Skeletal muscle tissue (tissue), 4 donors: Measurements from ENCODE around the gene NCOA5. TPM values are rescaled to one million over a fixed set of nuclear protein-coding genes. Genes with fewer than 3 reads are reported as not detected.
A peak's percentile ranks its signal among the peaks of the same experiment; 100 is the strongest.
"Not testable (repeated sequence)": the region's sequence is repeated elsewhere in the genome, so short reads cannot be mapped to it uniquely, and the experiment has no call there.

Experiments
- H3K27ac ChIP-seq: one replicate; pipeline ENCODE4 v1.7.0; 2013; ENCODE audit warnings: mild to moderate bottlenecking, low read depth, low read length, inconsistent platforms
- H3K27me3 ChIP-seq, 3 donors: one replicate each; pipeline ENCODE4 v1.7.0; 2013; ENCODE audit warnings: low read length in 3 of 3; ENCODE audit not compliant: control insufficient read depth in 3 of 3, insufficient read depth in 3 of 3
- H3K36me3 ChIP-seq, 3 donors: one replicate each; pipeline ENCODE4 v1.7.0; 2013; ENCODE audit warnings: low read length in 3 of 3; ENCODE audit not compliant: control insufficient read depth in 3 of 3, insufficient read depth in 3 of 3
- H3K4me1 ChIP-seq, 3 donors: one replicate each; pipeline ENCODE4 v1.7.0; 2013; ENCODE audit warnings: low read length in 3 of 3, mild to moderate bottlenecking in 3 of 3; ENCODE audit not compliant: control insufficient read depth in 3 of 3, insufficient read depth in 3 of 3
- H3K4me3 ChIP-seq, 3 donors: one replicate each; pipeline ENCODE4 v1.7.0; 2013; ENCODE audit warnings: low read length in 3 of 3
- H3K9ac ChIP-seq, 3 donors: one replicate each; pipeline ENCODE4 v1.7.0; 2013; ENCODE audit warnings: low read length in 3 of 3, mild to moderate bottlenecking in 3 of 3, moderate library complexity in 2 of 3, low read depth in 1 of 3
- H3K9me3 ChIP-seq, 3 donors: one replicate each; pipeline ENCODE4 v1.7.0; 2013; ENCODE audit warnings: low read length in 3 of 3; ENCODE audit not compliant: control insufficient read depth in 3 of 3
- total RNA-seq: library from RNA; depleted of rRNA; stranded (reverse); fragments of >200 nt; gene quantifications from one replicate; pipeline ENCODE4 v1.2.3, GENCODE V29; 2014
- donor health status: Osteomylitis.

Gene NCOA5
- total RNA-seq, 1 donor from 2014 or later, result 10.4 TPM

DNA sequence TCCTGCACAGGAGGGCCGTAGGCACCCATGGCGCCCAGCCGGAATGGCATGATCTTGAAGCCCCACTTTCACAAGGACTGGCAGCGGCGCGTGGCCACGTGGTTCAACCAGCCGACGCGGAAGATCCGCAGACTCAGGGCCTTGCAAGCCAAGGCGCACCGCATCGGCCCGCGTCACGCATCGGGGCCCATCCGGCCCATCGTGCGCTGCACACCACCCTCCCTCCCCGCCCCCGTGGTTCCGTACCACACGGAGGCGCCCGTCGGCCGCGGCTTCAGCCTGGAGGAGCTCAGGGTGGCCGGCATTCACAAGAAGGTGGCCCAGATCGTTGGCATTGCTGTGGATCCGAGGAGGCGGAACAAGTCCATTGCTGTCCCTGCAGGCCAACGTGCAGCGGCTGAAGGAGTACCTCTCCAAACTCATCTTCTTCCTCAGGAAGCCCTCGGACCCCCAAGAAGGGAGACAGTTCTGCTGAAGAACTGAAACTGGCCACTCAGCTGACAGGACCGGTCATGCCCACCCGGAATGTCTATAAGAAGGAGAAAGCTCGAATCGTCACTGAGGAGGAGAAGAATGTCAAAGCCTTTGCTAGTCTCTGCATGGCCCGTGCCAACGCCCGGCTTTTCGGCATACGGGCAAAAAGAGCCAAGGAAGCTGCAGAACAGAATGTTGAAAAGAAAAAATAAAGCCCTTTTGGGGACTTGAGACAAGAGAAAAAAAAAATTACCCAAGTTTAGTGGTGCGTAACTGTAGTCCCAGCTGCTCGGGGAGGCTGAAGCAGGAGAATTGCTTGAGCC, 9.9 kb upstream of the NCOA5 start:
- Histone ChIP-seq H3K9ac (no peak overlapping the region), H3K4me3 (peak overlapping the region in 2 of 3 donors; percentile 14 to 45), H3K27me3 (peaks cover 28 to 33% (median 29%) of the 10 kb centered on the region in 3 donors)

DNA sequence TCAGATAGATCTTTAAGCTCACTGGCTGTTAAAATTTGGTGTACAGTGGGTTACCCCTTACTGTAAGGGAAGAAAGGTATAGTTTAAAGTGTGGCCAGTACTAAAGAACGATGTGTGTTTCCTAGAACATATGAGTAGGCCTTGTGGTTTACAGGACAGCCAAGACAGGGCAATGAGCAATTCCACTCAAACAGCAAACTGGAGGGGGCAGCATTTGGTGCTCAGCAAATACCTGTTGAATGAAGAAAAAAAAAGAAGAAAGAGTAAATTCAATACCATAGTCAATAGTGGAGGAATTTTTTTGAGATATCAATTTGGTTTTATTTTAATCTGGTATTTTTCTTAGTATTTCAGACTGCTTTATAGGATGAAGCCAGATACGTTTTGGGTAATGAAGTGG, 3.8 kb upstream of the NCOA5 start:
- H3K4me1 ChIP-seq, result peaks cover 7 to 14% (median 7%) of the 10 kb centered on the region in 3 donors
- no peak overlapping the region for H3K4me3 ChIP-seq
- no peak overlapping the region for H3K9ac ChIP-seq
- no peaks in the 10 kb centered on the region for H3K9me3 ChIP-seq
- H3K27ac ChIP-seq, result no peak overlapping the region
- H3K27me3 ChIP-seq, result peaks cover 0 to 5% (median under 1%) of the 10 kb centered on the region in 3 donors
- no peaks in the 10 kb centered on the region for H3K36me3 ChIP-seq

More for the DNA sequence above, 9.9 kb upstream of the NCOA5 start:
- no peak overlapping the region for H3K27ac ChIP-seq
- H3K4me1 ChIP-seq, result peaks cover 0 to 5% (median 0%) of the 10 kb centered on the region in 3 donors
- H3K9me3 ChIP-seq, result peaks cover 0 to 3% (median 0%) of the 10 kb centered on the region in 3 donors
- no peaks in the 10 kb centered on the region for H3K36me3 ChIP-seq

GRCh38 chr20:46091622-46092535, 2.1 kb upstream of the NCOA5 start:
- H3K27ac ChIP-seq, H3K36me3 ChIP-seq, H3K4me3 ChIP-seq, H3K27me3 ChIP-seq, H3K9ac ChIP-seq, H3K9me3 ChIP-seq: not testable (repeated sequence)
- H3K4me1 ChIP-seq, result peaks cover 15 to 21% (median 17%) of the 10 kb centered on the region in 3 donors

GRCh38 chr20:46089167-46089416, 670 bp downstream of the NCOA5 start:
- H3K9ac ChIP-seq, result peak overlapping the region; percentile 94
- H3K27me3 ChIP-seq, result no peaks in the 10 kb centered on the region
- no peaks in the 10 kb centered on the region for H3K9me3 ChIP-seq
- H3K4me1 ChIP-seq, result peaks cover 28 to 39% (median 38%) of the 10 kb centered on the region in 3 donors
- peak overlapping the region; percentile 84 to 92 (median 86) for H3K4me3 ChIP-seq
- peak overlapping the region; percentile 96 for H3K27ac ChIP-seq
- H3K36me3 ChIP-seq, result no peaks in the 10 kb centered on the region

- Histone ChIP-seq H3K9ac (peak overlapping the region; percentile 94), H3K36me3 (no peaks in the 10 kb centered on the region), H3K4me3 (peak overlapping the region; percentile 84 to 92 (median 86)), H3K4me1 (peaks cover 28 to 41% (median 40%) of the 10 kb centered on the region in 3 donors), H3K27me3 (no peaks in the 10 kb centered on the region), H3K9me3 (no peaks in the 10 kb centered on the region), H3K27ac (peak overlapping the region; percentile 96)
Measured at GRCh38 chr20:46088409-46089166, 1.2 kb downstream of the NCOA5 start.

DNA sequence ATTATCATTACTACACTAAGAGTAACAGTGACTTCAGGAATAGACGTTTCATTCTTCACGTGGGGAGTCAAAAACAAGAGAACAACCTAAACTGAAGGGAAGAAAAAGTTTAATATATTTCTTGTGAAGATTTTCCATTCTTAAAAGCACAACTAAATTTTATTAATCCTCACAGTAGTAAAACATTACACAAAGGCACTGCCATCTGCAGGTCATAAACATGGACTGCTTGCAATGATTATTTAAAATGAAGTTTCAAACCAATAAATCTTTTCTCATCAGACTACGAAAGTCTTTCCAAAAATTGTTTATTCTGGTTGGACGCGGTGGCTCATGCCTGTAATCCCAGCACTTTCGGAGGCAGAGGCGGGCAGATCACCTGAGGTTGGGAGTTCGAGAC, 2.6 kb downstream of the NCOA5 start:
- Histone ChIP-seq H3K27ac (no peak overlapping the region), H3K36me3 (no peaks in the 10 kb centered on the region), H3K9ac (peak overlapping the region in 1 of 3 donors; percentile 16), H3K4me3 (no peak overlapping the region), H3K9me3 (no peaks in the 10 kb centered on the region), H3K27me3 (no peaks in the 10 kb centered on the region), H3K4me1 (peaks cover 28 to 51% (median 47%) of the 10 kb centered on the region in 3 donors)

GRCh38 chr20:46085179-46085851, 4.4 kb downstream of the NCOA5 start:
- Histone ChIP-seq H3K4me3 (no peak overlapping the region), H3K4me1 (peaks cover 26 to 54% (median 42%) of the 10 kb centered on the region in 3 donors), H3K27ac (no peak overlapping the region), H3K36me3 (no peaks in the 10 kb centered on the region), H3K27me3 (no peaks in the 10 kb centered on the region), H3K9me3 (no peaks in the 10 kb centered on the region), H3K9ac (no peak overlapping the region)

- H3K36me3 ChIP-seq, result no peaks in the 10 kb centered on the region
- H3K27ac ChIP-seq, result no peak overlapping the region
- H3K4me1 ChIP-seq, result peaks cover 24 to 51% (median 42%) of the 10 kb centered on the region in 3 donors
- no peak overlapping the region for H3K9ac ChIP-seq
- no peaks in the 10 kb centered on the region for H3K27me3 ChIP-seq
- H3K9me3 ChIP-seq, result no peaks in the 10 kb centered on the region
- no peak overlapping the region for H3K4me3 ChIP-seq
Measured at GRCh38 chr20:46084805-46085178, 5.0 kb downstream of the NCOA5 start.

GRCh38 chr20:46083531-46084061, 6.2 kb downstream of the NCOA5 start:
- Histone ChIP-seq H3K9me3 (no peaks in the 10 kb centered on the region), H3K4me3 (no peak overlapping the region), H3K27ac (no peak overlapping the region), H3K36me3 (peaks cover 2 to 6% (median 6%) of the 10 kb centered on the region in 3 donors), H3K27me3 (no peaks in the 10 kb centered on the region), H3K9ac (no peak overlapping the region), H3K4me1 (peaks cover 23 to 51% (median 34%) of the 10 kb centered on the region in 3 donors)
